Measurements from ENCODE around the gene PTPRN2.

DNA sequence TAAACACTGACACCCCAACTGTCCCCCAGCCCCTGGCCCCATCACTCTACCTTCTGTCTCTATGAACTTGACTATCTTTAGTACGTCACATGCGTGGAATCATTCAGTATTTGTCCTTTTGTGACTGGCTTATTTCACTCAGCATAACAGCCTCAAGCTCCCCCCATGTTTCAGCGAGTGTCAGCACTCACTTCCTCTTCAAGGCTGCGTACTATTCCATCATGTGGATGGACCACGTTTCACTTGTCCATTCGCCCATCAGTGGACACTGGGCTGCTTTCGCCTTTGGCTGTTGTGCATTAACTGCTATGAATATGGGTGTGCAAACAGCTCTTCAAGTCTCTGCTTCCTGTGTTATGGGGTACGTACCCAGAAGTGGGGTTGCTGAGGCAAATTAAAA lies 100.7 kb downstream of the PTPRN2 start:
- no peak for TF ChIP-seq GATA2 (IDR thresholded peaks at IDR 0.05; ENCODE audit: low read depth, low read length)
- TF ChIP-seq GATA3 (IDR thresholded peaks at IDR 0.05; ENCODE audit: low read depth, low read length) = no peak

All from SH-SY5Y (cell line).